ENCODE measurements around the gene RXRG.

GRCh38 chr1:165454091-165454610, 9.2 kb upstream of the RXRG start:
- TF ChIP-seq ZNF134 (CRISPR knock-in tag; conservative IDR thresholded peaks at IDR 0.05): no peak
- no peak for TF ChIP-seq USF1 (CRISPR knock-in tag; IDR thresholded peaks at IDR 0.05)
- no peak for TF ChIP-seq E2F6 (IDR thresholded peaks at IDR 0.05; ENCODE audit: borderline replicate concordance in 1 of 2, extremely low read depth in 1 of 2, insufficient read depth in 1 of 2, insufficient read length in 1 of 2, low read depth in 1 of 2, low read length in 1 of 2, poor library complexity in 1 of 2, severe bottlenecking in 1 of 2)
- TF ChIP-seq CUX1 (CRISPR knock-in tag; IDR thresholded peaks at IDR 0.05): no peak
- no peak for TF ChIP-seq POLR2A (conservative IDR thresholded peaks at IDR 0.05)
- no peak for TF ChIP-seq ELF1 (tag; IDR thresholded peaks at IDR 0.05)
- TF ChIP-seq BRF2 (IDR thresholded peaks at IDR 0.05; ENCODE audit: borderline replicate concordance, insufficient read depth, insufficient read length): no peak
- no peak for TF ChIP-seq TSC22D4 (tag; IDR thresholded peaks at IDR 0.05)
- no peak for TF ChIP-seq GTF2F1 (IDR thresholded peaks at IDR 0.05; ENCODE audit: low read depth, low read length)
- no peak for TF ChIP-seq STAT5B (CRISPR knock-in tag; IDR thresholded peaks at IDR 0.05)
